Left cardiac atrium (tissue), 4 donors: ENCODE measurements around the gene GAMT. TPM values are rescaled to one million over a fixed set of nuclear protein-coding genes. Genes with fewer than 3 reads are reported as not detected.

Experiments
- ATAC-seq, 2 donors: fragments of 200-7000 bp; cut with Tn5 transposase; one replicate each; pipeline ENCODE4 v1.9.1; 2020; ENCODE audit warnings: mild to moderate bottlenecking in 2 of 2, moderate library complexity in 2 of 2
- DNase-seq: peaks from one replicate; pipeline ENCODE4 v3.0.0-alpha.2; 2020
- intact Hi-C, 2 donors: fragments of 100-400 bp; cut with DNase I; formaldehyde crosslinking; loops; one replicate each; pipeline versions ENCODE4 v1.14.1 to v1.15.1; 2022 to 2023
- total RNA-seq, 2 donors: library from RNA; stranded (reverse); fragmentation: NEBNext Ultra II Directional; extraction: Animal tissue kit (Norgen Biotek cat#: 25700); gene quantifications; one replicate each; pipeline ENCODE4 v1.2.1, GENCODE V29; 2021
- donor health status: DM: no; HTN: yes; CAD: no.
- donor health status: DM: no; HTN: yes; CAD: no; lungs with severe emphysema.
- donor health status: DM: yes; HTN: yes; CAD: no.
- donor health status: Dilated cardiomyopathy.

Gene GAMT
- total RNA-seq, 2 donors from 2014 or later = 36.0 to 48.1 TPM

GRCh38 chr19:1360126-1360817, 41.1 kb downstream of the GAMT start:
- no peak for DNase-seq
- ATAC-seq = peak in 1 of 2 donors; percentile 4
- intact Hi-C loops = no loop called here

- DNase-seq = no peak
Observed at GRCh38 chr19:1357531-1358109, 43.7 kb downstream of the GAMT start.

DNA sequence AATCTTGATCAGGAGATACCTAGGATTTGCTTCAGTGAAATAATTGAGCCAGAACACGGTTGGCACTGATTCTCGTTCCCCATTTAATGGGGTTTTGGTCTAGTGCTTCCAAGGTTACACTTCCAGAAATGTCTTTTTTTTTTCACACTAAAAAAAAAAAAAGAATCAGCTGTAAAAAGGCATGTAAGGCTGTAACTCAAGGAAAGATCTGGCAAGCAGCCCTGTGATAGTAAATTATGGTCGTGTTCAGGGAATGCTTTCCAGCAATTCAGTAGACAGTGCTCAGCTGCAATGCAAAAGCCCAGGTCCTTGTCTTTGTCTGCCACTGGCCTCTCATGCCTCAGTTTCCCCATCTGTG, 44.9 kb downstream of the GAMT start:
- DNase-seq (no peak), ATAC-seq (no peak)
- intact Hi-C loops = loop anchor here in 1 of 2 donors (10.0 kb wide), 1 partner anchor 72 kb away; the partner anchor contains the start of gene EFNA2

More at GRCh38 chr19:1357531-1358109, 43.7 kb downstream of the GAMT start:
- intact Hi-C loops = loop anchor here in 1 of 2 donors (10.0 kb wide), 1 partner anchor 73 kb away; the partner anchor contains the start of gene EFNA2
- ATAC-seq = no peak

- intact Hi-C loops = loop anchor here in 1 of 2 donors (10.0 kb wide), 1 partner anchor 71 kb away; the partner anchor contains the start of gene EFNA2
- ATAC-seq (peak; percentile 4 to 15), DNase-seq (no peak)
Observed at GRCh38 chr19:1355568-1356507, 45.5 kb downstream of the GAMT start.

- intact Hi-C loops = loop anchor here in 1 of 2 donors (10.0 kb wide), 1 partner anchor 70 kb away; the partner anchor contains the start of gene EFNA2
- ATAC-seq = peak; percentile 18 to 53
- DNase-seq = no peak
Observed at GRCh38 chr19:1354970-1355567, 46.3 kb downstream of the GAMT start.

DNA sequence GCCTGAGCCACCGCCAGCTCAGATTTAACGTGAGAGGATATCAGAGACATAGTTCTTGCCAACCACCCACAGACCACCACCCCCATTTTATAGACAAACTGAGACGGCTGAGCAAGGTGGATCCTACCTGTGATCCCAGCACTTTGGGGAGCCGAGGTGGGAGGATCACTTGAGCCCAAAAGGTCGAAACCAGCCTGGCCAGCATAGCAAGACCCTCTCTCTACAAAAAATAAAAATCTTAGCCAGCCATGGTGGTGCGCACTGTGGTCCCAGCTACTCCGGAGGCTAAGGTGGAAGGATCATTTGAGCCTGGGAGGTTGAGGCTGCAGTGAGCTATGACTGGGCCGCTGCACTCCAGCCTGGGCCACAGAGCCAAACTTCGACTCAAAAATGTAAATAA, 48.2 kb downstream of the GAMT start:
- ATAC-seq (no peak), DNase-seq (no peak)
- intact Hi-C loops = loop anchor here in 1 of 2 donors (10.0 kb wide), 1 partner anchor 68 kb away; the partner anchor contains the start of gene EFNA2

GRCh38 chr19:1351381-1351851, 49.9 kb downstream of the GAMT start:
- no peak for ATAC-seq
- DNase-seq = no peak
- intact Hi-C loops = loop anchor here in 1 of 2 donors (10.0 kb wide), 1 partner anchor 67 kb away; the partner anchor contains the start of gene EFNA2

- intact Hi-C loops = loop anchor here in 1 of 2 donors (10.0 kb wide), 1 partner anchor 66 kb away; the partner anchor contains the start of gene EFNA2
- DNase-seq (no peak), ATAC-seq (no peak)
Observed at GRCh38 chr19:1350867-1351266, 50.5 kb downstream of the GAMT start.

DNA sequence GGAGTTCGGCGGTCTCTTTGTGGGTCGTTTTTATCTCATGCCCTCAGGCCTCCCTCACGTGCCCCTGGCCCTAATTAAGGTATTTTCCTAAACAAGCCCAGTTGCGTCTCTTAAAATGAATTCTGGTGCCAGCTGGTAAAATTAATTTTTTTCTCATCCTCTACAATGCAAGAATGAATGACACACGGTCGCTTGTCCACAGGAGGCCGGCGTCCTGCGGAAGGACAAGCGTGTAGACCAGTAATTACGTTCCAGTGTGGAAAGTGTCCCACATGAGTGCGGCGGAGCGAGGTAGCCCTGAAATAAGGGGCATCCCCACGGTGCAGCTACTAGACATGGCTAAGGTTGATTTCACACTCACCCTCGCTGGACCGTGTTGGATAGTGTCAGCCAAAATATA, 52.1 kb downstream of the GAMT start:
- intact Hi-C loops = loop anchor here in 1 of 2 donors (10.0 kb wide), 1 partner anchor 64 kb away; the partner anchor contains the start of gene EFNA2
- DNase-seq = no peak
- no peak for ATAC-seq

Other genes with a start within 250 kb of the GAMT start
- gene SBNO2, start 227.3 kb downstream of the GAMT start, total RNA-seq = 10 to 100 TPM; 27.2 to 64.2 TPM
- 10 to 100 TPM; 48.2 to 53.0 TPM for gene STK11, start 195.8 kb downstream of the GAMT start, total RNA-seq
- gene CBARP, start 163.5 kb downstream of the GAMT start, total RNA-seq = 1 to 10 TPM; 1.6 to 3.8 TPM
- gene ATP5F1D, start 159.8 kb downstream of the GAMT start, total RNA-seq = 100 to 1,000 TPM; 540 to 639 TPM
- 100 to 1,000 TPM in 1 of 2 donors, 10 to 100 TPM in 1; 58.7 to 148 TPM for gene MIDN, start 153.0 kb downstream of the GAMT start, total RNA-seq
- 100 to 1,000 TPM; 229 to 379 TPM for gene CIRBP, start 132.2 kb downstream of the GAMT start, total RNA-seq
- 10 to 100 TPM; 19.2 to 21.4 TPM for gene FAM174C, start 126.0 kb downstream of the GAMT start, total RNA-seq
- not detected for gene EFNA2, start 115.7 kb downstream of the GAMT start, total RNA-seq
- 100 to 1,000 TPM; 240 to 267 TPM for gene NDUFS7, start 17.6 kb downstream of the GAMT start, total RNA-seq
- 10 to 100 TPM; 74.1 to 95.7 TPM for gene DAZAP1, start 6.0 kb upstream of the GAMT start, total RNA-seq
- gene RPS15, start 36.9 kb upstream of the GAMT start, total RNA-seq = 100 to 1,000 TPM; 714 to 737 TPM
- under 1 TPM; 0.18 to 0.21 TPM for gene APC2, start 48.6 kb upstream of the GAMT start, total RNA-seq
- gene C19orf25, start 77.7 kb upstream of the GAMT start, total RNA-seq = 10 to 100 TPM; 16.1 to 18.9 TPM
- gene PCSK4, start 88.8 kb upstream of the GAMT start, total RNA-seq = 1 to 10 TPM in 1 of 2 donors, under 1 TPM in 1; 0.89 to 1.6 TPM
- gene REEP6, start 89.6 kb upstream of the GAMT start, total RNA-seq = 1 to 10 TPM; 2.2 to 2.3 TPM
- 10 to 100 TPM; 18.9 to 25.0 TPM for gene ADAMTSL5, start 111.5 kb upstream of the GAMT start, total RNA-seq
- gene PLK5, start 122.5 kb upstream of the GAMT start, total RNA-seq = not detected
- 10 to 100 TPM; 10.9 to 12.0 TPM for gene MEX3D, start 166.8 kb upstream of the GAMT start, total RNA-seq
- gene MBD3, start 191.3 kb upstream of the GAMT start, total RNA-seq = 10 to 100 TPM; 58.0 to 60.8 TPM
- 100 to 1,000 TPM; 674 to 933 TPM for gene UQCR11, start 203.9 kb upstream of the GAMT start, total RNA-seq